Activated naive CD4-positive, alpha-beta T cell treated with anti-CD3 and anti-CD28 coated beads, Interleukin-2, amount 10 ng/mL, durations not matched to agents 5 hours and 36 hours (primary cell): Measurements from ENCODE around the gene TMEM191C. TPM values are rescaled to one million over a fixed set of nuclear protein-coding genes. Genes with fewer than 3 reads are reported as not detected.

Source experiments
- total RNA-seq, 2 experiments: library from RNA; stranded (reverse); gene quantifications; one replicate each; pipeline ENCODE4 v1.2.3, GENCODE V29; 2021

The TMEM191C gene
- total RNA-seq = 1 to 10 TPM; 2.2 to 2.3 TPM

GRCh38 chr22:21467337-21468193 lies at the start of gene TMEM191C:
Gene TMEM191C (plus strand): TSS chr22:21467387. CDS start chr22:21467460, 73 bp downstream.

Other genes starting within 250 kb of the TMEM191C start
- gene RIMBP3B, start 83.6 kb upstream of the TMEM191C start, total RNA-seq = under 1 TPM; 0.73 to 0.87 TPM
- gene HIC2, start 50.0 kb upstream of the TMEM191C start, total RNA-seq = 1 to 10 TPM; 5.4 to 5.7 TPM
- gene RIMBP3C, start 84.1 kb downstream of the TMEM191C start, total RNA-seq = 1 to 10 TPM in 1 of 2 experiments, under 1 TPM in 1; 0.89 to 1.1 TPM
- gene UBE2L3, start 100.3 kb downstream of the TMEM191C start, total RNA-seq = 10 to 100 TPM; 53.5 to 54.2 TPM
- gene YDJC, start 162.6 kb downstream of the TMEM191C start, total RNA-seq = 10 to 100 TPM; 39.9 to 40.0 TPM
- under 1 TPM; 0.26 to 0.78 TPM for gene CCDC116, start 165.4 kb downstream of the TMEM191C start, total RNA-seq
- 10 to 100 TPM; 47.6 to 48.7 TPM for gene SDF2L1, start 174.9 kb downstream of the TMEM191C start, total RNA-seq
- 10 to 100 TPM; 70.4 to 70.9 TPM for gene PPIL2, start 198.6 kb downstream of the TMEM191C start, total RNA-seq